ENCODE data around the gene ELOB. TPM values are rescaled to one million over a fixed set of nuclear protein-coding genes. Genes with fewer than 3 reads are reported as not detected.
A peak's percentile ranks its signal among the peaks of the same experiment; 100 is the strongest.

Gene ELOB
- total RNA-seq, 2 donors from 2014 or later: 264 to 272 TPM

GRCh38 chr16:2799205-2799858 lies 22.3 kb upstream of the ELOB start:
- 92 to 96% methylated on average over 14 to 21 of the region's 21 CpGs for WGBS, 2 experiments (ENCODE audit: insufficient coverage in 1 of 2, insufficient read length in 1 of 2)
- Mint-ChIP-seq H3K27ac (no peak overlapping the region), H3K4me3 (no peak overlapping the region), H3K27me3 (ENCODE audit: insufficient read depth) (peaks cover 9% of the 10 kb centered on the region), H3K4me1 (peaks cover 5% of the 10 kb centered on the region), H3K9me3 (peaks cover 16% of the 10 kb centered on the region), H3K36me3 (ENCODE audit: low read depth) (no peaks in the 10 kb centered on the region)
- Histone ChIP-seq H3K36me3 (ENCODE audit: control insufficient read depth, insufficient read depth, low read length) (no peaks in the 10 kb centered on the region), H3K4me1 (ENCODE audit: control insufficient read depth, insufficient read depth, low read length) (no peaks in the 10 kb centered on the region), H3K4me3 (ENCODE audit: low read length) (no peak overlapping the region), H3K9me3 (ENCODE audit: control insufficient read depth, low read length) (peaks cover 17% of the 10 kb centered on the region), H3K27me3 (ENCODE audit: control insufficient read depth, insufficient read depth, low read length, poor library complexity, severe bottlenecking) (no peaks in the 10 kb centered on the region), H3K27ac (ENCODE audit: low read depth, low read length) (no peak overlapping the region), H3K9ac (ENCODE audit: extremely low read depth, low read length, poor library complexity, severe bottlenecking) (no peak overlapping the region)
- TF ChIP-seq CTCF (conservative IDR thresholded peaks at IDR 0.05): no peak
- peak; percentile 28 for DNase-seq

- Mint-ChIP-seq H3K27me3 (ENCODE audit: insufficient read depth) (peaks cover 3% of the 10 kb centered on the region), H3K36me3 (ENCODE audit: low read depth) (no peaks in the 10 kb centered on the region), H3K27ac (no peak overlapping the region), H3K4me3 (no peak overlapping the region), H3K4me1 (peaks cover 6% of the 10 kb centered on the region), H3K9me3 (peaks cover 12% of the 10 kb centered on the region)
- Histone ChIP-seq H3K9ac (ENCODE audit: extremely low read depth, low read length, poor library complexity, severe bottlenecking) (no peak overlapping the region), H3K9me3 (ENCODE audit: control insufficient read depth, low read length) (peaks cover 12% of the 10 kb centered on the region), H3K4me3 (ENCODE audit: low read length) (no peak overlapping the region), H3K36me3 (ENCODE audit: control insufficient read depth, insufficient read depth, low read length) (no peaks in the 10 kb centered on the region), H3K4me1 (ENCODE audit: control insufficient read depth, insufficient read depth, low read length) (no peaks in the 10 kb centered on the region), H3K27ac (ENCODE audit: low read depth, low read length) (no peak overlapping the region), H3K27me3 (ENCODE audit: control insufficient read depth, insufficient read depth, low read length, poor library complexity, severe bottlenecking) (no peaks in the 10 kb centered on the region)
- 96 to 99% methylated on average over 31 to 39 of the region's 39 CpGs for WGBS, 2 experiments (ENCODE audit: insufficient coverage in 1 of 2, insufficient read length in 1 of 2)
- peak; percentile 32 for DNase-seq
- no peak for TF ChIP-seq CTCF (conservative IDR thresholded peaks at IDR 0.05)
These were observed 21.7 kb upstream of the ELOB start for GRCh38 chr16:2798723-2799204.

GRCh38 chr16:2795395-2796143 lies 18.5 kb upstream of the ELOB start:
- WGBS, 2 experiments (ENCODE audit: insufficient coverage in 1 of 2, insufficient read length in 1 of 2): 92 to 100% methylated on average over 2 to 7 of the region's 7 CpGs
- H3K4me1 ChIP-seq (ENCODE audit: control insufficient read depth, insufficient read depth, low read length): no peaks in the 10 kb centered on the region
- no peaks in the 10 kb centered on the region for H3K9me3 Mint-ChIP-seq
- H3K9ac ChIP-seq (ENCODE audit: extremely low read depth, low read length, poor library complexity, severe bottlenecking): no peak overlapping the region
- TF ChIP-seq CTCF (conservative IDR thresholded peaks at IDR 0.05): no peak
- H3K4me3 ChIP-seq (ENCODE audit: low read length): no peak overlapping the region
- H3K27me3 Mint-ChIP-seq (ENCODE audit: insufficient read depth): peaks cover 11% of the 10 kb centered on the region
- no peak overlapping the region for H3K4me3 Mint-ChIP-seq
- H3K36me3 ChIP-seq (ENCODE audit: control insufficient read depth, insufficient read depth, low read length): no peaks in the 10 kb centered on the region
- H3K9me3 ChIP-seq (ENCODE audit: control insufficient read depth, low read length): no peaks in the 10 kb centered on the region
- H3K27me3 ChIP-seq (ENCODE audit: control insufficient read depth, insufficient read depth, low read length, poor library complexity, severe bottlenecking): peaks cover 6% of the 10 kb centered on the region
- no peak overlapping the region for H3K27ac ChIP-seq (ENCODE audit: low read depth, low read length)
- no peak overlapping the region for H3K27ac Mint-ChIP-seq
- peak; percentile 29 for DNase-seq
- H3K36me3 Mint-ChIP-seq (ENCODE audit: low read depth): no peaks in the 10 kb centered on the region
- H3K4me1 Mint-ChIP-seq: peaks cover 6% of the 10 kb centered on the region

Data from endodermal cell (in vitro differentiated cells).